H9 (cell line): Measurements from ENCODE around the gene VPS29. TPM values are rescaled to one million over a fixed set of nuclear protein-coding genes. Genes with fewer than 3 reads are reported as not detected.
"Not testable (repeated sequence)": the region's sequence is repeated elsewhere in the genome, so short reads cannot be mapped to it uniquely, and the experiment has no call there.

Experiments used
- DNase-seq: peaks from one replicate; pipeline ENCODE4 v3.0.0-alpha.2; 2017
- H2AFZ ChIP-seq: one replicate; pipeline ENCODE4 v1.6.1; 2013; ENCODE audit warnings: mild to moderate bottlenecking, low read length, control low read depth, moderate library complexity
- H2AK5ac ChIP-seq: 2 replicates; pipeline ENCODE4 v1.6.1; 2013; ENCODE audit warnings: low read length, control low read depth, mixed read lengths; ENCODE audit not compliant: insufficient read length
- H2BK120ac ChIP-seq: one replicate; pipeline ENCODE4 v1.6.1; 2013; ENCODE audit warnings: low read depth, mild to moderate bottlenecking, low read length, control low read depth, inconsistent platforms; ENCODE audit not compliant: poor library complexity, severe bottlenecking
- H2BK12ac ChIP-seq: 2 replicates; pipeline ENCODE4 v1.6.1; 2013; ENCODE audit warnings: low read length, control low read depth, mixed read lengths, low read depth; ENCODE audit not compliant: insufficient read length
- H2BK15ac ChIP-seq: 2 replicates; pipeline ENCODE4 v1.6.1; 2013; ENCODE audit warnings: low read depth, low read length, control low read depth
- H2BK20ac ChIP-seq: one replicate; pipeline ENCODE4 v1.6.1; 2013; ENCODE audit warnings: low read depth, mild to moderate bottlenecking, low read length, control low read depth, inconsistent platforms; ENCODE audit not compliant: poor library complexity, severe bottlenecking
- H2BK5ac ChIP-seq: 2 replicates; pipeline ENCODE4 v1.6.1; 2013; ENCODE audit warnings: low read length, control low read depth, mixed read lengths; ENCODE audit not compliant: insufficient read length
- H3K14ac ChIP-seq: 2 replicates; pipeline ENCODE4 v1.6.1; 2013; ENCODE audit warnings: low read length, control low read depth; ENCODE audit not compliant: insufficient read depth
- H3K18ac ChIP-seq: 2 replicates; pipeline ENCODE4 v1.6.1; 2013; ENCODE audit warnings: low read depth, mild to moderate bottlenecking, mixed read lengths, low read length, control low read depth; ENCODE audit not compliant: insufficient read length
- H3K23ac ChIP-seq: 2 replicates; pipeline ENCODE4 v1.6.1; 2013; ENCODE audit warnings: low read length, control low read depth, mixed read lengths, low read depth; ENCODE audit not compliant: insufficient read length
- H3K23me2 ChIP-seq: 2 replicates; pipeline ENCODE4 v1.6.1; 2013; ENCODE audit warnings: low read depth, mild to moderate bottlenecking, mixed read lengths, low read length, control low read depth; ENCODE audit not compliant: insufficient read length, poor library complexity, severe bottlenecking
- H3K27ac ChIP-seq: 2 replicates; pipeline ENCODE4 v1.5.1; 2013; ENCODE audit warnings: low read length, control low read depth, mixed read lengths, low read depth; ENCODE audit not compliant: insufficient read length
- H3K27me3 ChIP-seq: 2 replicates; pipeline ENCODE4 v1.6.1; 2013; ENCODE audit warnings: low read length, control low read depth, inconsistent platforms; ENCODE audit not compliant: insufficient read depth
- H3K4ac ChIP-seq: 2 replicates; pipeline ENCODE4 v1.6.1; 2013; ENCODE audit warnings: low read depth, mild to moderate bottlenecking, control low read depth, inconsistent platforms, low read length, moderate library complexity
- H3K4me1 ChIP-seq: 2 replicates; pipeline ENCODE4 v1.6.1; 2013; ENCODE audit warnings: low read length, control low read depth, inconsistent platforms; ENCODE audit not compliant: insufficient read depth
- H3K4me2 ChIP-seq: 2 replicates; pipeline ENCODE4 v1.6.1; 2013; ENCODE audit warnings: low read length, control low read depth, mixed read lengths; ENCODE audit not compliant: insufficient read length, insufficient read depth
- H3K56ac ChIP-seq: 2 replicates; pipeline ENCODE4 v1.6.1; 2013; ENCODE audit warnings: low read depth, mild to moderate bottlenecking, mixed read lengths, low read length, control low read depth; ENCODE audit not compliant: insufficient read length
- H3K79me1 ChIP-seq: 2 replicates; pipeline ENCODE4 v1.6.1; 2013; ENCODE audit warnings: low read depth, mild to moderate bottlenecking, moderate library complexity, low read length, control low read depth, inconsistent platforms; ENCODE audit not compliant: insufficient read depth, poor library complexity, severe bottlenecking
- H3K79me2 ChIP-seq: 2 replicates; pipeline ENCODE4 v1.6.1; 2013; ENCODE audit warnings: low read length, control low read depth, inconsistent platforms; ENCODE audit not compliant: insufficient read depth
- H3K9ac ChIP-seq: 2 replicates; pipeline ENCODE4 v1.6.1; 2013; ENCODE audit warnings: low read length, control low read depth, mixed read lengths; ENCODE audit not compliant: insufficient read length; ENCODE audit errors: extremely low read depth
- H3K9me3 ChIP-seq: one replicate; pipeline ENCODE4 v1.6.1; 2013; ENCODE audit warnings: low read depth, low read length, inconsistent platforms; ENCODE audit not compliant: control insufficient read depth
- H3T11ph ChIP-seq: one replicate; pipeline ENCODE4 v1.6.1; 2013; ENCODE audit warnings: mild to moderate bottlenecking, low read length, control low read depth, inconsistent platforms
- H4K20me1 ChIP-seq: one replicate; pipeline ENCODE4 v1.6.1; 2013; ENCODE audit not compliant: control insufficient read depth, insufficient read length, insufficient read depth
- H4K5ac ChIP-seq: 2 replicates; pipeline ENCODE4 v1.6.1; 2013; ENCODE audit warnings: low read depth, mild to moderate bottlenecking, mixed read lengths, low read length, control low read depth; ENCODE audit not compliant: insufficient read length
- H4K8ac ChIP-seq: replicated peaks from 2 replicates; pipeline ENCODE4 v1.6.1; 2013; ENCODE audit warnings: low read length, control low read depth, mixed read lengths, low read depth; ENCODE audit not compliant: insufficient read length
- H4K91ac ChIP-seq: 2 replicates; pipeline ENCODE4 v1.6.1; 2013; ENCODE audit warnings: low read depth, mild to moderate bottlenecking, moderate library complexity, mixed read lengths, low read length, control low read depth; ENCODE audit not compliant: insufficient read length
- H3K27ac Mint-ChIP-seq, 3 experiments: 2 replicates in 2 of 3; 3 replicates in 1 of 3; pipeline ENCODE4 v1.8.0; 2020 to 2021; ENCODE audit warnings: mixed read lengths in 3 of 3, mild to moderate bottlenecking in 1 of 3, moderate library complexity in 1 of 3
- H3K27me3 Mint-ChIP-seq: 2 replicates; pipeline ENCODE4 v1.8.0; 2021; ENCODE audit warnings: low read depth, mild to moderate bottlenecking, moderate library complexity, mixed read lengths
- H3K36me3 Mint-ChIP-seq, 3 experiments: 2 replicates in 2 of 3; 3 replicates in 1 of 3; pipeline ENCODE4 v1.8.0; 2020 to 2021; ENCODE audit warnings: low read depth in 3 of 3, mixed read lengths in 3 of 3; ENCODE audit not compliant: insufficient read depth in 1 of 3
- H3K4me1 Mint-ChIP-seq, 2 experiments: 2 replicates each; pipeline ENCODE4 v1.8.0; 2020; ENCODE audit warnings: mixed read lengths in 2 of 2
- H3K4me3 Mint-ChIP-seq, 2 experiments: 2 replicates in 1 of 2; 3 replicates in 1 of 2; pipeline ENCODE4 v1.8.0; 2020 to 2021; ENCODE audit warnings: mild to moderate bottlenecking in 2 of 2, mixed read lengths in 2 of 2, moderate library complexity in 1 of 2
- H3K9me3 Mint-ChIP-seq, 2 experiments: 2 replicates in 1 of 2; 3 replicates in 1 of 2; pipeline ENCODE4 v1.8.0; 2020; ENCODE audit warnings: mild to moderate bottlenecking in 2 of 2, mixed read lengths in 2 of 2, moderate library complexity in 1 of 2
- whole genome bisulfite sequencing: extraction: QIAGEN DNeasy Blood & Tissue Kit; methylation state at CpG from one replicate; pipeline ENCODE4 v1.1.7; 2013; ENCODE audit warnings: missing lambda C conversion rate, low lambda C conversion rate, mixed read lengths; ENCODE audit not compliant: insufficient read length; ENCODE audit errors: extremely low coverage; 5-methylcytosine and 5-hydroxymethylcytosine counted together
- total RNA-seq: library from RNA; stranded (reverse); gene quantifications from 2 replicates; pipeline ENCODE4 v1.2.1, GENCODE V29; 2021
- TF ChIP-seq, protein P1 (sequence below): fragments of 200-600 bp; sonication (generic); conservative IDR thresholded peaks from 3 replicates; pipeline ENCODE4 v1.8.0; 2021; ENCODE audit warnings: antibody characterized with exemption, mild to moderate bottlenecking

VPS29 gene
- total RNA-seq, 1 experiment from 2014 or later = 81.5 TPM

DNA sequence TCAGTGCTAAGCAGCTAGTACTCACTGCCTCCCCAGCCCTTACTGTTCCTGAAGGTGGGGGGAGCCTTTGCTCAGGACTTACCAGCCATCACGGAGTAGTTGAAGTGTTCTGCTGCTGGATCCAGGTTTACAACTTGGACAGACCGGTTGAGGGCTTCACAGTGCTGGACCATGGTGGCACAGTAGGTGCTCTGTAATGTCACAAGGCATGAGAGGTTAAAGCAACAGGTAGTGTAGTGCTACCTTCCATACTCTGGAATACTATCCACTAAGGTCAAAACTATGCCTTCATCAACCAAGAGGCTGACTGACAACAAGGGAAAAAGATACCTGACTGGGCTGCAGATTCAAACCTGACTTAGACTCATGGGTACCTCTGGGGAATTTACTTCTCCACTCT lies 36.9 kb downstream of the VPS29 start:
- H3K23me2 ChIP-seq = peaks cover 3% of the 10 kb centered on the region
- H3K27me3 ChIP-seq = no peaks in the 10 kb centered on the region
- H2BK12ac ChIP-seq = no peak overlapping the region
- no peaks in the 10 kb centered on the region for H3K9me3 ChIP-seq
- no peak overlapping the region for H3K14ac ChIP-seq
- no peak overlapping the region for H3K4me2 ChIP-seq
- no peak overlapping the region for H2AFZ ChIP-seq
- no peak overlapping the region for H3T11ph ChIP-seq
- no peak overlapping the region for H2BK20ac ChIP-seq
- no peaks in the 10 kb centered on the region for H3K79me1 ChIP-seq
- no peak overlapping the region for H4K5ac ChIP-seq
- no peak overlapping the region for H2AK5ac ChIP-seq
- Mint-ChIP-seq H3K4me3 (no peak overlapping the region), H3K9me3 (peaks cover 0 to 6% of the 10 kb centered on the region in 2 experiments; a peak in 2 of 5 replicates), H3K27ac (peak overlapping the region in 2 of 3 experiments; percentile 37 to 47; a peak in 1 of 7 replicates), H3K4me1 (peaks cover 13 to 21% of the 10 kb centered on the region in 2 experiments), H3K27me3 (no peaks in the 10 kb centered on the region), H3K36me3 (peaks cover 26 to 47% (median 46%) of the 10 kb centered on the region in 3 experiments)
- no peak overlapping the region for H2BK120ac ChIP-seq
- no peak for DNase-seq
- no peak overlapping the region for H3K56ac ChIP-seq
- no peak overlapping the region for H3K4ac ChIP-seq
- peaks cover 3% of the 10 kb centered on the region; the same call in 1 of the 2 replicates for H3K4me1 ChIP-seq
- no peak overlapping the region for H3K23ac ChIP-seq
- no peak overlapping the region for H2BK5ac ChIP-seq
- H4K20me1 ChIP-seq = no peaks in the 10 kb centered on the region
- H3K27ac ChIP-seq = no peak overlapping the region
- no peak overlapping the region for H3K18ac ChIP-seq
- peaks cover 12% of the 10 kb centered on the region; the same call in 1 of the 2 replicates for H3K79me2 ChIP-seq
- no peak overlapping the region for H2BK15ac ChIP-seq
- TF ChIP-seq, protein P1, sequence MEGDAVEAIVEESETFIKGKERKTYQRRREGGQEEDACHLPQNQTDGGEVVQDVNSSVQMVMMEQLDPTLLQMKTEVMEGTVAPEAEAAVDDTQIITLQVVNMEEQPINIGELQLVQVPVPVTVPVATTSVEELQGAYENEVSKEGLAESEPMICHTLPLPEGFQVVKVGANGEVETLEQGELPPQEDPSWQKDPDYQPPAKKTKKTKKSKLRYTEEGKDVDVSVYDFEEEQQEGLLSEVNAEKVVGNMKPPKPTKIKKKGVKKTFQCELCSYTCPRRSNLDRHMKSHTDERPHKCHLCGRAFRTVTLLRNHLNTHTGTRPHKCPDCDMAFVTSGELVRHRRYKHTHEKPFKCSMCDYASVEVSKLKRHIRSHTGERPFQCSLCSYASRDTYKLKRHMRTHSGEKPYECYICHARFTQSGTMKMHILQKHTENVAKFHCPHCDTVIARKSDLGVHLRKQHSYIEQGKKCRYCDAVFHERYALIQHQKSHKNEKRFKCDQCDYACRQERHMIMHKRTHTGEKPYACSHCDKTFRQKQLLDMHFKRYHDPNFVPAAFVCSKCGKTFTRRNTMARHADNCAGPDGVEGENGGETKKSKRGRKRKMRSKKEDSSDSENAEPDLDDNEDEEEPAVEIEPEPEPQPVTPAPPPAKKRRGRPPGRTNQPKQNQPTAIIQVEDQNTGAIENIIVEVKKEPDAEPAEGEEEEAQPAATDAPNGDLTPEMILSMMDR = no peak
- H4K8ac ChIP-seq = no peak overlapping the region
- H4K91ac ChIP-seq = no peak overlapping the region
- WGBS = no CpG with 5 or more reads among the region's 2 CpGs
- no peak overlapping the region for H3K9ac ChIP-seq

DNA sequence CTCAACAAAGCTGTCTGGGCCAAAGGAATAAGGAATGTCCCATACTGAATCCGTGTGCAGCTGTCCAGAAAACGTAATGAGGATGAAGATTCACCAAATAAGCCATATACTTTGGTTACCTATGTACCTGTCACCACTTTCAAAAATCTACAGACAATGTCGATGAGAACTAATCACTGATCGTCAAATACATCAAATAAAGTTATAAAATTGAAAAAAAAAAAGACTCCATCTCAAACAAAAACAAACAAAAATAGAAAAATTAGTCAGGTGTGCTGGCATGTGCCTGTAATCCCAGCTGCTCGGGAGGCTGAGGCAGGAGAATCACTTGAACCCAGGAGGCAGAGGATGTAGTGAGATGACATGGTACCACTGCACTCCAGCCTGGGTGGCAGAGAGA lies 40.7 kb downstream of the VPS29 start:
- not testable (repeated sequence) for H3K79me2 ChIP-seq, H2BK20ac ChIP-seq, H2BK120ac ChIP-seq, H3K9ac ChIP-seq, H2AK5ac ChIP-seq, H3K79me1 ChIP-seq, H3K4ac ChIP-seq, H4K5ac ChIP-seq, H3K4me1 ChIP-seq, H3K18ac ChIP-seq, H3T11ph ChIP-seq, H3K4me3 Mint-ChIP-seq, H3K27ac Mint-ChIP-seq, H3K9me3 Mint-ChIP-seq, H2BK5ac ChIP-seq, H3K4me2 ChIP-seq, H3K56ac ChIP-seq, H3K23ac ChIP-seq, DNase-seq, H4K20me1 ChIP-seq, H3K23me2 ChIP-seq, H3K4me1 Mint-ChIP-seq, H2AFZ ChIP-seq, H2BK12ac ChIP-seq, H4K91ac ChIP-seq, H3K9me3 ChIP-seq, H2BK15ac ChIP-seq, H3K27me3 ChIP-seq, H3K14ac ChIP-seq, H4K8ac ChIP-seq, H3K27ac ChIP-seq, H3K27me3 Mint-ChIP-seq
- peaks cover 35 to 66% (median 61%) of the 10 kb centered on the region in 3 experiments; a peak in 6 of 7 replicates for H3K36me3 Mint-ChIP-seq
- no CpG with 5 or more reads among the region's 5 CpGs for WGBS
